Measurements from ENCODE around the gene GALE. TPM values are rescaled to one million over a fixed set of nuclear protein-coding genes. Genes with fewer than 3 reads are reported as not detected.
A peak's percentile ranks its signal among the peaks of the same experiment; 100 is the strongest.
"Not testable (repeated sequence)": the region's sequence is repeated elsewhere in the genome, so short reads cannot be mapped to it uniquely, and the experiment has no call there.

Gene GALE
- total RNA-seq, 2 experiments from 2014 or later: 14.5 to 17.4 TPM

DNA sequence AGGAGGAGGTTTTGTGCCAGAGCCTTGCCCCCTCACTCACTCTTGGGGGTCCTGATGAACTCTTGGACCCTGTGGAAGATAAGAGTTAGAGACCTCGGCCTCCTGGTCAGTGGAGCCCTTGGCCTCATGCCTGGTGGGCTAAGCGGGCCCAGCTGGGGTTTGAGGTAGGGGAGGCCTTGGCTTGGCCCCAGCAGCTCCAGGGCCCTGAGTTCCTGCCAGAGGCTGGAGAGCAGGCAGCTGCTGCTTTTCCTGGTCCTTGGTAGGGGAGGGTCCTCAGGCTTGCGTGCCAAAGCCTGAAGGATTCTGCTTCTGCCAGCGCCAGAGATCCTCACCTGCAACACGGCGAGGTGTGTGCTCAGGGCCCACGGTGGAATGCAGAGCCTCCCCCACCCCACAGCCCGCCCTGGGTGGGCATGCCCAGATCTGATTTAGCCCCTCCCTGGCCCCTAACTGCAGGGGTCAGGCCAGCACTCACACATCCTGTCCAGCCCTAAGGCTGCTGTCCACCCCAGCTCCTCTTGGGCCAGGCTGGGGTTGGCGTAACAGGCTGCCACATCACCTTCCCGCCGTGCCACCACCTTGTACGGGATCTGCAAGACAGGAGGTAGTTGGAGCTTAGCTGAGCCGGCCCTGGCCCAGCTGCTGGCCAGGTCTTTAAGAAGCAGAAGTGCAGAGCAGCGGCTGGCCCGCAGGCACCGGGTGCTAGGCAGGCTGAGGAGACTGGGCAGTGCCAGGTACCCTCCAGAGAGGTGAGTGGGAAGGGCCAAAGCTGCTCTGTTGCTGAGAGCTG lies 4.7 kb downstream of the GALE start:
- Mint-ChIP-seq H3K27ac (peak overlapping the region; percentile 31), H3K36me3 (ENCODE audit: low read depth) (peaks cover 17% of the 10 kb centered on the region), H3K27me3 (no peaks in the 10 kb centered on the region), H3K9me3 (no peaks in the 10 kb centered on the region), H3K4me1 (peaks cover 27% of the 10 kb centered on the region), H3K4me3 (no peak overlapping the region)
- ChIA-PET POLR2A (interaction anchor here (0.6 kb wide), 1 partner anchor 61 kb away, joined by 4 read pairs; no protein-coding TSS in a partner anchor), CTCF (interaction anchor here (1.8 kb wide), 1 partner anchor 12 kb away, joined by 3 read pairs; no protein-coding TSS in a partner anchor)
- no peak for DNase-seq

DNA sequence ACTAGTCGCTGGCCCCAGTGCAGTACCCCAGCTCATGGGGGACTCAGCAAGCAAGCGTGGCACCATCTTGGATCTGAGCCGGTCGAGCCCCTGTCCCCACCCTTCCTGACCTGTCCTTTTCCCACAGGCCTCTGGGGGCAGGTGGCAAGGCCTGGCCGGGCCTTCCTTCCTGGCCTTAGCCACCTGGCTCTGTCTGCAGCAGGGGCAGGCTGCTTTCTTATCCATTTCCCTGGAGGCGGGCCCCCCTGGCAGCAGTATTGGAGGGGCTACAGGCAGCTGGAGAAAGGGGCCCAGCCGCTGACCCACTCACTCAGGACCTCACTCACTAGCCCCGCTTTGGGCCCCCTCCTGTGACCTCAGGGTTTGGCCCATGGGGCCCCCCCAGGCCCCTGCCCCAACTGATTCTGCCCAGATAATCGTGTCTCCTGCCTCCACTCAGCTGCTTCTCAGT lies 5.8 kb downstream of the GALE start:
- H3K27ac Mint-ChIP-seq, POLR2A ChIA-PET, DNase-seq, H3K9me3 Mint-ChIP-seq, H3K27me3 Mint-ChIP-seq, H3K4me3 Mint-ChIP-seq: not testable (repeated sequence)
- CTCF ChIA-PET: interaction anchor here (1.2 to 1.8 kb wide), 3 partner anchors 11 to 29 kb away, joined by 3 to 4 read pairs (median 3); partner anchors contain the start of gene PITHD1
- Mint-ChIP-seq H3K4me1 (peaks cover 34% of the 10 kb centered on the region), H3K36me3 (ENCODE audit: low read depth) (peaks cover 18% of the 10 kb centered on the region)

DNA sequence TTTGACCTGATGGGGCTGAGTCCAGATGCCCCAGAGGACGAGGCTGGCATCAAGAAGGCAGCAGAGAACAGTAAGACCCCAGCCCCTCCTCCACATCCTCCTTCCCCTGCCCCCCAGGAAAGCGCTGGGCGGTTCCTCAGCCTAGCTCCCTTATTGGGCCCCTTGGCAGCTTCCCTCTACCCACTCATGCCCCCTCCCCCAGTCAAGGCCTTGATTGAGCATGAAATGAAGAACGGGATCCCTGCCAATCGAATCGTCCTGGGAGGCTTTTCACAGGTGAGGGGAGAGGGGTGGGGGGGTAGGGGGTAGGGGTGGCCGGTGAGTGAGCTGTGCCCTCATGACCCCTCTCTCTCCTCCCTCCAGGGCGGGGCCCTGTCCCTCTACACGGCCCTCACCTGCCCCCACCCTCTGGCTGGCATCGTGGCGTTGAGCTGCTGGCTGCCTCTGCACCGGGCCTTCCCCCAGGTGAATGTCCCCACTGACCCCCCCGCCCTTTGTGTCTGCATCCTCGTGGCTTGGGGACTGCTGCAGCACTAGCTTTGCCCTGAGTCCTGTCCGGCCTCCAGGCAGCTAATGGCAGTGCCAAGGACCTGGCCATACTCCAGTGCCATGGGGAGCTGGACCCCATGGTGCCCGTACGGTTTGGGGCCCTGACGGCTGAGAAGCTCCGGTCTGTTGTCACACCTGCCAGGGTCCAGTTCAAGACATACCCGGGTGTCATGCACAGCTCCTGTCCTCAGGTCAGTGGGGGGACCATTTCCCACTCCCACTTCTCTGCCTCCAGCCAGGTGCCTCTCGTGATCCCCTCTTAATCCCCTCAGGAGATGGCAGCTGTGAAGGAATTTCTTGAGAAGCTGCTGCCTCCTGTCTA lies 6.5 kb downstream of the GALE start:
- no peaks in the 10 kb centered on the region for H3K9me3 Mint-ChIP-seq

DNA sequence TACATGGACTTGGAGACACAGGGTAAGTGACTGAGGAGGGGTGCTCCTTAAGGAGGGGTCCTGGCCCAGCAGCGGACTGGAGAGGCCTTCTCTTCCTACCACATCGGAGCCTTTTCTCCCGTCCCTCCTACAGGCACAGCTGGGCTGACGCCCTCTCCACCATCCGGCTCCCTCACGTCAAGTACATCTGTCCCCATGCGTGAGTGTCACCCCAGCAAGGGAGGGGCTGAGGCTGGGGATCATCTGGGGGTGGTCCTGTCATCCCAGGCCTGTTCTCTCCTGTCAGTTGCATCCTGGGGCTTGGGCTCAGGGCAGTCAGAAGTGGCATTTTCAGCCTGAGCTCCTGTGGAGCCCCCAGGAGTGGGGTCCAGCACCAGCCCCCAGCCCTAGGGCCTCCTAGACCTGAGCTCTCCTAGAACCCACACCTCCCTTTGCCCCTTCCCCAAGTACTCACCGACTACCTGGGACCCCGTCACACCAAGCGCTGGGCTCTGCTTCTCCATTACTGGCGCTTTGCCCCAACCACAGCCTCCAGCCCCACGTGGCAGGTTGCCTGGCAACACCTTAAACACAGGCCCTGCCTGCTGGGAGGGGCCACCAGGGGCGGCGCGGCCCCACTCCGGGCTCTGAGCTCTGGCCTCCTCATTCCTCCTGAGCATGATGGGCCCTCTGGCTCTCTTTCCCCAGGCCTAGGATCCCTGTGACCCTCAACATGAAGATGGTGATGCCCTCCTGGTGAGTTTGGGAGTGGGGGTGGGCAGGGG lies 7.4 kb downstream of the GALE start:
- Mint-ChIP-seq H3K4me1 (peaks cover 29% of the 10 kb centered on the region), H3K9me3 (no peaks in the 10 kb centered on the region), H3K27me3 (no peaks in the 10 kb centered on the region), H3K4me3 (peak overlapping the region; percentile 44), H3K36me3 (ENCODE audit: low read depth) (peaks cover 26% of the 10 kb centered on the region), H3K27ac (no peak overlapping the region)
- ChIA-PET CTCF (interaction anchor here (1.0 to 1.2 kb wide), 2 partner anchors 15 to 17 kb away, joined by 3 read pairs; partner anchors contain the start of gene PITHD1), POLR2A (no interaction called here)
- peak; percentile 43 for DNase-seq

More for the DNA sequence above, 6.5 kb downstream of the GALE start:
- Mint-ChIP-seq H3K27ac (no peak overlapping the region), H3K36me3 (ENCODE audit: low read depth) (peaks cover 20% of the 10 kb centered on the region), H3K4me1 (peaks cover 30% of the 10 kb centered on the region), H3K27me3 (no peaks in the 10 kb centered on the region), H3K4me3 (no peak overlapping the region)
- no peak for DNase-seq
- CTCF ChIA-PET: interaction anchor here (1.0 to 1.8 kb wide), 4 partner anchors 11 to 30 kb away, joined by 3 to 4 read pairs (median 3); partner anchors contain the start of gene PITHD1
- POLR2A ChIA-PET: no interaction called here

DNA sequence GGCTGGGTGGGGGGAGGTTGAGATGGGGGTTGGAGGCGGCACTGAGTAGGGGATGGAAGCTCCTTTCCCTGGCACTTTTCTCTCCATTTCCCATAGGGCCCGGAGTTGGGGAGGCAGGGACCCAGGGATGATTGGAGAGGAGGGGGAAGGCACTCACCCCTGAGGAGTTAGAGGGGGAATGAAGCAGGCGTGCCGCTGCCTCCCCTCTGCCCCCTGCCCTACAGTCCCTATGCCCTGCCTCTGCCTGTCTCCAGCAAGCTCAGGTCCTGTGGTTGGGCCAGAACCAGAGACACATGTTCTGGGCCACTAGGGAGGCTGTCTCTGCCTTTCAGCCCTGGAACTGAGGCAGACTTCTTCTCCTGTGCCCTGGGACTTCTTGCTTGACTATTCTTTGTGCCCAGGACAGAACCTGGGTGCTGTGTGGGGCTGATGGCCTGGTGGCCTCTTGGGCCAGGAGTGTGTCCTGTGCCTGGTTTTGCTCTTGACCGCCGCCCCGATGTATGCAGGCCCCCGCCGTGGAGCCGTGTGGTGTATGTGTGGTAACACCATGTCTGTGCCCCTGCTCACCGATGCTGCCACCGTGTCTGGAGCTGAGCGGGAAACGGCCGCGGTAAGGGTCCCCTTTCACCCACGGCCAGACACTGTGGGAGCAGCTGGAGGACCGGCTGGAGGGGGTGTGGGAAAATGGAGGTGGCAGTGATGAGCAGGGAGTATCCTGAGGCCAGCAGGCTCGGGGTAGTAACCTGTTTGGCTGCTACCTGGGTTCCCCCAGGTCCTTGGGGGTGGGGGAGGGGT lies 8.2 kb downstream of the GALE start:
- peaks cover 29% of the 10 kb centered on the region for H3K36me3 Mint-ChIP-seq (ENCODE audit: low read depth)
- CTCF ChIA-PET: interaction anchor here (1.1 to 1.5 kb wide), 3 partner anchors 15 to 253 kb away, joined by 3 to 9 read pairs (median 4); partner anchors contain the start of gene PITHD1

DNA sequence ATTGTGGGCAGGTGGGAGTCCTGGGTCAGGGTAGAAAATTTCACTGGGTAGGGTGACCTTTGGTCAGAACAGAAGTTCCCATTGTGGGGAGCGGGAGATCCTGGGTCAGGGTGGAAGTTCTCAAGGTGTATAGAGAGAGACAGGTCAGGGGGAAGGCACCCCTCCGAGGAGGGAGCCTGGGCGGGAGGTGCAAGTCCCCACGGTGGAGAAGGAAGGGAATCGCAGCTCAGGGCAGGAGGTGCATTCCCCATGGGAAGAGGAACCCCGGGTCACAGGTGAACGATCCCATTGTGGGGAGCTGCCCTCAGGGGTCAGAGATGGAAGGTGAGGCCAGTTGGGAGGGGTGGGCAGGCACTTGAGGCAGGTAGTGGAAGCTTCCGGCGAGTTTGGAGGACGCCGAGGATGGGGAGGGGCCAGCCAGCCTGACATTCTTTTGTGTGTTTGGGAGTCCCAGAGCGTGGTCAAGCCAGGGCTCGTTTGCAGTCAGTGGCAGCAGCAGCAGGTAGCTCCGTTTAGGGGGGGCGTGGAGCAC lies 9.0 kb downstream of the GALE start:
- Mint-ChIP-seq H3K9me3 (no peaks in the 10 kb centered on the region), H3K27ac (peak overlapping the region; percentile 98), H3K36me3 (ENCODE audit: low read depth) (peaks cover 34% of the 10 kb centered on the region), H3K4me1 (peaks cover 29% of the 10 kb centered on the region), H3K27me3 (no peaks in the 10 kb centered on the region), H3K4me3 (peak overlapping the region; percentile 99)
- peak; percentile 40 for DNase-seq
- ChIA-PET CTCF (interaction anchor here (1.1 to 1.5 kb wide), 4 partner anchors 11 to 252 kb away, joined by 3 to 9 read pairs (median 4); partner anchors contain the start of gene PITHD1), POLR2A (interaction anchor here (1.5 kb wide), 1 partner anchor 14 kb away, joined by 3 read pairs; the partner anchor contains the start of gene PITHD1)

More for the DNA sequence above, 8.2 kb downstream of the GALE start:
- H3K4me3 Mint-ChIP-seq: peak overlapping the region; percentile 99
- peak overlapping the region; percentile 98 for H3K27ac Mint-ChIP-seq
- no peaks in the 10 kb centered on the region for H3K9me3 Mint-ChIP-seq
- peaks cover 29% of the 10 kb centered on the region for H3K4me1 Mint-ChIP-seq
- POLR2A ChIA-PET: interaction anchor here (1.5 kb wide), 1 partner anchor 15 kb away, joined by 3 read pairs; the partner anchor contains the start of gene PITHD1
- no peak for DNase-seq
- no peaks in the 10 kb centered on the region for H3K27me3 Mint-ChIP-seq

DNA sequence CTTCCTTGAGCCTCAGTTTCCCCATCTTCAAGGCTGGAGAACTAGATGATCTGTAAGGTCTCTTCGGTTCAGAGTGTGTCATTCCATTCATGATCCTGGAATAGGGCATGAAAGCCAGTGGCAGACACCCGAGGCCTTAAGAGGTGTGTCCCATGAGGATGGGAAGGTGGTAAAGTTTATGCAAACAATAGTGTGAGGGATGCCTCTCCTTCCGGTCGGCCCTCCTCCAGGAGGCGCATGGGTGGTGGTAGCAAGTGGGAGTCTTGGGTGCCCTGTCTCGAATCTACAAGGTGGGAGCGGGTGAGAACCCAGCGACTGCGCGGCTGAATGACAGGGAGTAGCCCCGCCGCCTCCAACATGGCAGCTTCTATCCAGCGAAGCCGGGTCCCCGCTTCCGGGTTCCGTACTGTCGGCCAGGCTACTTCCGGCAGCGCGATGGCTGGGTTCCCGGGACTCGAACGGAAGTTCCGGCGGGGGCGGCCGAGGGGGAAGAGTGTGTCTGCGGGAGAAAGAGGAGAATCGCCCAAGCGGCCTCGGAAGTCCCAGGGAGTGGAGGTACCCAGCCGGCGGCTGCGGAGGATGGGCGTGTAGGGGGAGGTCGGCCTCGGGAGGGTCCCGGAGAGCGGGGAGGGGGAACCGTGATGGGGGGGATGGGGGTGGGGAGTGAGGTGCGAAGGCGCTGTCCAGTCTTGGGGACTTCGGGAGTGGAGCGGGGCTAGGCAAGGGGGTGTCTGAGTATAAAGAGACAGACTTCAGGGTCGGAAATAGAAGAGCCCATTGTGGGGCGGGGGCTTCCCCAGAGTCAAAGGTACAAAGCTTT lies 9.6 kb downstream of the GALE start, which contains the start of gene LYPLA2:
Gene LYPLA2, plus strand, starts transcription at position 450 of the 820 bp plus-strand sequence. CDS start 1,538 bp downstream, outside the sequence.
- Mint-ChIP-seq H3K4me3 (peak within 1 kb of the TSS; percentile 99), H3K27ac (peak within 1 kb of the TSS; percentile 98), H3K36me3 (ENCODE audit: low read depth) (peaks cover 38% of the 10 kb centered on the region)

DNA sequence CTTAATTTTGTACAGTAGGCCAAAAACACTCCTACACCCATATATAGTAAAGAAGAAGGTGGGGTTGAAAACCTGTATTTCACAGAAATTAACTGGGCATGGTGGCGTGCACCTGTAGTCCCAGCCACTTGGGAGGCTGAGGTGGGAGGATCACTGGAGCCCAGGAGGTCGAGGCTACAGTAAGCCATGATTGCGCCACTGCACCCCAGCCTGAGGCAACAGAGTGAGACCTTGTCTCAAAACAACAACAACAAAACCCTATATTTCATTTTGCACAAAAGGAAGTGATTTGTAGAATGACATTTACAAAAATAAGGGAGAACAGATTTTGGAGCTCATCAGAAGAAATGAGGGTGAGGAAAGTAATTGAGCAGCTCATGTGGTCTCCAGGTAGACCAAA lies 11.9 kb downstream of the GALE start:
- Mint-ChIP-seq H3K9me3 (no peaks in the 10 kb centered on the region), H3K36me3 (ENCODE audit: low read depth) (peaks cover 38% of the 10 kb centered on the region), H3K27ac (no peak overlapping the region), H3K4me3 (no peak overlapping the region), H3K27me3 (no peaks in the 10 kb centered on the region), H3K4me1 (peaks cover 34% of the 10 kb centered on the region)
- ChIA-PET CTCF (interaction anchor here (0.9 to 2.0 kb wide), 5 partner anchors 9 to 128 kb away, joined by 3 to 7 read pairs (median 4); no protein-coding TSS in a partner anchor), POLR2A (no interaction called here)
- DNase-seq: no peak

More for the DNA sequence above, 9.6 kb downstream of the GALE start, which contains the start of gene LYPLA2:
- Mint-ChIP-seq H3K4me1 (peaks cover 29% of the 10 kb centered on the region), H3K27me3 (no peaks in the 10 kb centered on the region), H3K9me3 (no peaks in the 10 kb centered on the region)
- CTCF ChIA-PET: interaction anchor here (0.7 to 1.5 kb wide), 7 partner anchors 12 to 251 kb away, joined by 3 to 9 read pairs (median 3); partner anchors contain the start of gene PITHD1
- DNase-seq: peak; percentile 91
- POLR2A ChIA-PET: interaction anchor here (1.5 kb wide), 1 partner anchor 13 kb away, joined by 3 read pairs; the partner anchor contains the start of gene PITHD1

DNA sequence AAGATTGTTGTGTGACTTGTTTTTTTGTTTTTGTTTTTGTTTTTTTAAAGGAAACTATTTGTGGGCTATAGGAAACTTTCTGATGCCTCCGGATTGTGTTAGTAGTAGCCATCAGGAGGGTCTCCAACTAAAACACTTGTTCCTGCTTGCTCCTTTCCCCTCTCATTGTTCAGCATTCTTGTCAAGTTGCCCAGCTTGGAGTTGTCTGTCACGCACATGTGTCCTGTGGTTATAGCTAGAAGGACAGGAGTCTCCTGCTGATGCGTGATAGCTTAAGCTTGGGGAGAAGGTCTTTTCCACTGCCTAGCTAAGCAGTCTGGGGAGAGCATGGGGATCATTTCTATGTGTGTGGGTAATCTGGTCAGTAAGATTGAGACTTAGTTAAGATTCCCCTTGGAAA lies 12.9 kb downstream of the GALE start:
- ChIA-PET CTCF (interaction anchor here (0.6 to 2.0 kb wide), 4 partner anchors 12 to 440 kb away, joined by 3 to 7 read pairs (median 3); no protein-coding TSS in a partner anchor), POLR2A (no interaction called here)
- DNase-seq: no peak
- Mint-ChIP-seq H3K27ac (no peak overlapping the region), H3K36me3 (ENCODE audit: low read depth) (peaks cover 38% of the 10 kb centered on the region), H3K27me3 (no peaks in the 10 kb centered on the region), H3K4me1 (peaks cover 34% of the 10 kb centered on the region), H3K9me3 (no peaks in the 10 kb centered on the region), H3K4me3 (no peak overlapping the region)

DNA sequence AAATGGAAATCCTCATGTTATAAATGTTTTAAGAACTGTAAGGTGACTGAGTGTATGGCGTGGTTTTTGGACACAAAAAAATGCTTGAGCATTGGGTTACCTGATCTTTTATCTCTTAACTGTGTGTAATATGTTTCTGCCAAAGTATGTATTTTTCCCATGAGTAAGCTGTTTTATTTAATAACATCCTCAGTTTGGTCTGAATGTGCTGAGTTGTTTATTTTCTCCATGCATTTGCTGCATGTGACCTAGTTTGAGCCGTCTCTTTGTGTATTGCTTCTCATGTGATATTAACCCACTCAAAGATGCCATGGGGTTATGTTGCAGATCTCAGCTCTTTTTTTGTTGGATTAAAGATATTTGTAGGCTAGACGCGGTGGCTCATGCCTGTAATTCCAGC lies 15.7 kb downstream of the GALE start:
- DNase-seq: no peak
- H3K36me3 Mint-ChIP-seq (ENCODE audit: low read depth): peaks cover 37% of the 10 kb centered on the region
- H3K27ac Mint-ChIP-seq: no peak overlapping the region
- no peaks in the 10 kb centered on the region for H3K9me3 Mint-ChIP-seq
- H3K4me3 Mint-ChIP-seq: no peak overlapping the region
- no peaks in the 10 kb centered on the region for H3K27me3 Mint-ChIP-seq
- CTCF ChIA-PET: interaction anchor here (1.0 kb wide), 1 partner anchor 22 kb away, joined by 3 read pairs; no protein-coding TSS in a partner anchor
- POLR2A ChIA-PET: no interaction called here
- peaks cover 21% of the 10 kb centered on the region for H3K4me1 Mint-ChIP-seq
